HG02885 (cell line): ENCODE measurements around the gene GAS6.
"Not testable (repeated sequence)": the region's sequence is repeated elsewhere in the genome, so short reads cannot be mapped to it uniquely, and the experiment has no call there.

ENCODE experiments used
- ATAC-seq: cut with Tn5 transposase; IDR thresholded peaks from one replicate; pipeline ENCODE4 v1.9.1; 2021; ENCODE audit warnings: mild to moderate bottlenecking; ENCODE audit not compliant: unreplicated experiment, poor library complexity

The GAS6 gene

DNA sequence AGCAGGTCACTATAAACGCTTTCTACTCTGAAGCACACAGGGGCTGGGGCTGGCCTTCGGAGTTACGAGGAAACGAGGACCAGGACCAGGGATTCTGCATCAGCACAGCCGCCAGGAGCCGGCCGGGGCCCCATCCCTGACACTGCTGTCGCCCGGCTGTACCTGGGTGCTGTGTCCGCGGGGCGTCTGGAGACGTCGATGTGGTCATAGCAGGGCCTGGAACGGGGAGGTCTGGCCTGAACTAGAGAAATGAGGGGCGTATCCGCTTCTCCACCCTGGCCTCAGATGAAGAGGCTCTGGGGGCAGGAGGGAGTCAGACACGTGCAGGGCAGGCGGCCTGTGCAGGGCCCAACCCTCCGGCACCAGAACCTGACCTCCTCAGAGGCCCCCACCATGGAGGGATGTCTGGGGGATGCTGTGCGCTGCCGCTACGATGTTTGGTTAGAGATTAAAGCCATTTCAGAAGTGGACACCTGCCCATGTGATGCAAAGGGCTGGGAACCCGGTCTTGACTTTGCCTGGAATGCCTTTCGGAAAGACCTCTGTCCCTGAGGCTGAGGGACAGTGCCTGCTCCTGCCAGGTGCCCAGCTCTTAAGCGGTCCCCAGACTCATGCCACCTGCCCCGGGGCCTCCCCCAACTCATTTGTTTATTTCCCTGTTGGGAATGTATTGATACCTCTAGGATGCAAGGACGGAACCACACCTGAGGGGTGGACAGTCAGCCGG lies 21.4 kb downstream of the GAS6 start:
- no peak for ATAC-seq

DNA sequence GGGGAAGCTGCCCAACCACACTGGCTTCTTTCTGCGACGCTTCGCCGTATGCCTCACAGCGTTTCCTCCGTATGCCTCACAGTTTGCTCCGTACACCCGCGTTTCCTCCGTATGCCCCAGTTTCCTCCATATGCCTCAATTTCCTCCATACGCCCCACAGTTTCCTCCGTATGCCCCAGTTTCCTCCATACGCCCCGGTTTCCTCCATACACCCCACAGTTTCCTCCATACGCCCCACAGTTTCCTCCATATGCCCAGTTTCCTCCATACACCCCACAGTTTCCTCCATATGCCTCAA lies 22.6 kb downstream of the GAS6 start:
- ATAC-seq = no peak

DNA sequence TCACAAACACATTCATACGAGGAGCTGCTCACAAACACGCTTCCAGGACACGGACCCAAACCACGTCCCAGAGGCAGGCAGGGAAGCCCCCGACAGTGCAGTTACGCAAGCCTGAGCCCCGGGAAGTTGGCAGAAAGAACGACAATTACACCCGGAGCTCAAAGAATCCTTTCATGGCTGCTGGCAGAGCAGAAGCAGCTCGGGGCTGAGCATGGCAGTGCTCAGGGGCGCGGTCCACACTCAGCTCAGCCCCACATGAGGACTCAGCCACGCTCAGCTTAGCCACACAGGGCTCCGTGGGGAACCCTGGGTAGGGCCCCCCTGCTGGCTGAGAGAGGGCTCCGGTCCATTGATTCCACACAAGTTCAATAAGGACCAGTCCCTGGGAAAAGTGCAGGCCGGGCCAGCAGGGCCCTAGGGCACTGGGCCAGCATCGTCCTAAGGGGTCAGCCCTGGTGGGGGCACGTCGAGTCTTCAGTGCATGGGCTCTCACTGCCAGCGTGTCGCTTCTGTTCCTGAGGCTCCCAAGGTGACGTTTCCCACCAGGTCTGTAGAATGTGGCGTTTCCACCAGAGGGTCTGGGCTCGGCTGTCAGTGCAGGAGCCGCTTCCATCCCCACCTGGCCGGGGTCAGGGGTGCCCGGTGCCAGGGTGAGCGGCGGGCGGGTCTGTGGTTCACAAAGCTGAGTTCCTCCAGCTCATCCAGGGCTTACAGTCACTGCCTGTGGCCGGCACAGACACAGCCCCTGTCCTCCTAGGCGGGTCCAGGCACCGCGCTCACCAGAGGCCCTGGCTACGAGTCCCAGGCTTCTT lies 23.1 kb downstream of the GAS6 start:
- no peak for ATAC-seq

DNA sequence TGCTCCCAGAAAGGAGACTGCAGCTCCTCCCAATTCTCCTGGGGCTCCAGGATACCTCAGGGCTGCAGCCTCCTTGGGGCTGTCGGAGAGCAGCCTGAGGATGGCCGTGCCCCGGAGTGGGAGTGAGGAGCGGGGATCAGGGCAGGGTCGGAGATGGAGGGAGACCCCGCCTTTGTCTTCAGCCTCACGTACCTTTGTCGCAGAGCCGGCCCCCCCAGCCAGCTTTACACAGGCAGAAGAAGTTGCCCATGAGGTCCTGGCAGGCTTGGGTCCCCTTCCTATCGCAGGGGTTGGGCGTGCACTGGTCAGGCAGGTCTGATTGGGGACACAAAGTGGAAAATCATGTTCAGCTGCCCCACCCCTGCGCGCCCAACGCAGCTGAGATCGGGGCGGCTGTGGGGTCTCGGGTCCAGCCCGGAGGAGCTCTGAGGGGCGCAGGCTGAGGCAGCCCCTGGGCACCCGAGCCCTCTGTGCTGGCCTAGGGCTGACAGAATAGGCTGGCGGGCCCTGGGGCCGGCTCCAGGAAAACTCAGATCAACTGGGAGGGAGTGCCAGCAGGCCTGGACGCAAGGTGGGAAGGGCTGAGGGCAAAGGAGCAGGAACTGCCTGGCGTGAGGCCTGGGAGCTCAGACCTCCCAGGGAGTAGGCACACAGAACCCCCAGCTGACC lies 24.2 kb downstream of the GAS6 start:
- no peak for ATAC-seq

DNA sequence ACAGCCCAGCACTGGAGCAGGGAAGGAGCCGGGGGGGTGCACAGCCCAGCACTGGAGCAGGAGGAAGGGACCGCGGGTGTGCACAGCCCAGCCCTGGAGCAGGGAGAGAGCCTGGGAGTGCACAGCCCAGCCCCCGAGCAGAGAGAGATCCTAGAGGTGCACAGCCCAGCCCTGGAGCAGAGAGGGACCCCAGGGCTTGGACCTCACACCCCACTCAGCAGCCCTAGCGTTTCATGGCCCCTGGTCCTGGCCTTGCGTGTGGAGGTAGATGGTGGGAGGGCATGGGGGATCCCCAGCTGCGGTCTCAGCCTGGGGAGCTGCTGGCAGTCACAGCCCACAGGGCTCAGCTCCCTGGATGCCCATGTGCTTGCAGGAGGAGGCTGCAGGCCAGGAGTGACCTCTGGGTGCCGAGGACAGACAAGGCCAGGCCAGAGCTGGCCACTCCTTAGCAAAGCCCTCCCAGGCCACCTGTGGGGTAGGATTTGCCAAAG lies 25.1 kb downstream of the GAS6 start:
- no peak for ATAC-seq

DNA sequence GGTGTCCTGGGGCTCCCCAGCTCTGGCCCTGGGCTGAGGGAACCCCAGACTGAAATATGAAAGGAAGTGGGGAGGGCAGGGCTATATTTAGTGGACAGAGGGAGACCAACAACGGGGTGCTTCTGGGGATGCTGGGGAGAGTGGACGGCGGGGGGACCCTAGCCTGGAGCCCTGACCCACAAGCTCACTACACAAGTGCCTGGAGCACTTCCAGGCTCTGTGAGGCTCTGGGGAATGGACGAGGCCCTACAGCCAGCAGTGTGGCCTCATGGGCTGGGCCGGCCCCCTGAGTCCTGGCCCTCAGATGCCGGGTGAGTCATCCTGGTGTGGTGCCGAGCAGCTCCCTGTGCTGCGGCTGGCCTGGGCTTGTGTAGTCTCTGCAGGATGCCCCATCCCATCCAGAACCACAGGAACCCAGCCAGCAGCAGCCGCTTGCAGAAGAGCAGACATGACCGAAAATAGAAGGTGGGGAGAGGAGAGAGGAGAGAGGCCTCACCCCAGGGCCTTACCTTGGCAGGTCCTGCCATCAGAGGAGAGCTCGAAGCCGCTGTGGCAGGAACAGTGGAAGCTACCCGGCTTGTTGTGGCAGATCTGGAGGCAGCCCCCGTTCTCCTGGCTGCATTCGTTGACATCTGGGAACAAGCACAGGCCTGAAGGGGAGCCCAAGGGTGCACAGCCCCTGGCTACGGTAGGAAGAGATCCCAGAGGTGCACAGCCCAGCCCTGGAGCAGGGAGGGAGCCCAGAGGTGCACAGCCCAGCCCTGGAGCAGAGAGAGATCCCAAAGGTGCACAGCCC lies 26.1 kb downstream of the GAS6 start:
- ATAC-seq = no peak

DNA sequence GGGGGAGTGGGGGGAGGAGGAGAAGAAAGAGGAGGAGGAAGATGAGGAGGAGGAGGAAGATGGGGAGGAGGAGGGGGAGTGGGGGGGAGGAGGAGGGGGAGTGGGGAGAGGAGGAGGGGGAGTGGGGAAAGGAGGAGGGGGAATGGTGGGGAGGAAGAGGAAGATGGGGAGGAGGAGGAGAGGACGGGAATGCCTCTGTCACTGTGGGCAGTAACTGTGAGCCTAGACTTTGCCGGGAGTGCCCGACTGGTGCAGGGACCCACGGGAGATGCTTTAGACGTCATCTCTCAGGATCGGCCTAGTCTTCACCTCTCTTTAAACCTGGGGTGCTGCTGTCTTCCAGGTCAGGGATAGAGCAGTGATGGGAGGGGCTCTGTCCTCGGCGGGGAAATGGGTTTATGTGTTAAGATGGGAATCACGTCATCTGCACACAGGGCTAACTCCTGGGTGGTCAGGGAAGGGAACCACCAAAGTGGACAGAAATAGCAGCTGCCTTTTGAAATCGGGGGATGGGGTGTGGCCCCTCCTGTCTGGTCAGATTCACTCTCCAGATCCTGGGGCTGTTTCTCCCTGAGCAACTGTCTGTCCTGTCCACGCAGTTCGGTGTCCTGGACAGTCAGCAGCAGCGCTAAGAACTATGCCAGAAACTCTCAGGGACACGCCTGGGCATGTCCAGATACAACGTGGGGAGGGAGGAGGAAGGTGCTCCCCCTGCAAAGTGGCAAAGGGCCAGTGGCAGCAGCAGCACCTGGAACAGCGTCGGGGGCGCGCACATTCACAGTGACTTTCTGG lies 26.9 kb downstream of the GAS6 start:
- no peak for ATAC-seq

DNA sequence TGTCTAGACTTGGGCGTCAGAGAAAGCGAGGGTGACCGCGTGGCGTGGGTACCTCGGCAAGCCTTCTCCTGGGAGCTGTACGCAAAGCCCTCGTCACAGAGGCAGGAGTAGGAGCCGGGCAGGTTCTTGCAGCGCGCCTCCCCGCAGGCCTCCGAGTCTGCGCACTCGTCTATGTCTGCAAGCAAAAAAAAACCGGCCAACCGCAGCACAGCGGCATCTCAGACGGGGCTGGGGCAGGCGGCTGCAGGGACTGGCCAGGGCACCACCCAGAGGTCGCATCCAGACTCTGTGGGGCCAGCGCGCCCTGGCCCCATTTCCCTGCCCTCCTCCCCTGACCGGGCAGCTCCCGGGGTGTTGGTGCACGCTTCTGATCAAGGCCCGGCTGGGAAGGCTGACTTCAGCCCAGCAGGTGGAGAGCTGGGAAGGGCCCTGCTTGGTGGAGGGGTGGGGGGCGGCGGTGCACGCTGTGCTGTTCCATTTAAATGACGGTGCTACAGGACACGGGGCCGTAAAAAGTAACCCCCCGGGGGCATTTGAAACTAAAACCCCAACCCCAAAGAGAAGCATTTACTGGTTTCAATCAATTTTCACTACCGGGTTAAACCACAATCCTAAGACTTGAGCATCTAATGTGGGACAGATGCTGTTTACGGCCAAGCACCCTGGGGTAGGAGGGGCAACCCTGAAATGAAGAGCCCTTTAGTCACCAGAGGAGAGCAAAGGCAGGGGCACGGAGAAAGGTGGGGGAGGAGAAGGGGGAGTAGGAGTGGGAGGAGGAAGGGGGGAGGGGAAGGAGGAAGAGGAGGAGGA lies 28.2 kb downstream of the GAS6 start:
- ATAC-seq = no peak

DNA sequence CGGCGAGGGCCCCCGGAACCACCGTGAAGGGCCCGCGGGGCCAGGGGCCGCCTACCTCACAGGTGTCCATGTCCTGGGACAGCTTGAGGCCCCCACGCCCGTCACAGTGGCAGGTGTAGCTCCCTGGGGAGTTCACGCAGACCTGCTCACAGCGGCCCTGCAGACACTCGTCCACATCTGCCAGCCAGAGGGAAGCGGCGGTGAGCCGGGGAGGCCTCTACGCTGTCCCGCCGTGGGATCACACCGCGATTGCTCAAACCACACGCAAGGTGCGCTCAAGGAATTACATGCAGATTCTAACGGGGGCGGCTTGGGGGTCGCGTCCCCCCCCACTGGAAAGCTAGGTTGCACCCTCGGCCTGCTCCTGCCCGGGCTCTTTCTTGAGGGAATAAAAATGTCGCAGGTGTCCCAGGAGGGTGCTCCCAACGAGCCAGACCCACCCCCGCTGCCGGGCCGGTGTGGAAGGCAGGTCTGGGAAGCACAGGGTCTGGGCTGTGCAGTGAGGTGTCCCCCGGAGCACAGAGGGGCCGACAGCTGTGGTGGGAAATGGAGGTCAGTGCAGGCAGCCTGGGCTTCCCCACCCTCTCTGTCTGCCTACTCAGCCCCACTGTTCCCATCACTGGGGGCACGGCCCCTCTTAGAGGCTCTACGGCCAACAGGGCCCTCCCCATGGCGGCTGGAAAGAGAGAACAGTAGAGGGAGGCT lies 29.2 kb downstream of the GAS6 start:
- ATAC-seq = no peak

DNA sequence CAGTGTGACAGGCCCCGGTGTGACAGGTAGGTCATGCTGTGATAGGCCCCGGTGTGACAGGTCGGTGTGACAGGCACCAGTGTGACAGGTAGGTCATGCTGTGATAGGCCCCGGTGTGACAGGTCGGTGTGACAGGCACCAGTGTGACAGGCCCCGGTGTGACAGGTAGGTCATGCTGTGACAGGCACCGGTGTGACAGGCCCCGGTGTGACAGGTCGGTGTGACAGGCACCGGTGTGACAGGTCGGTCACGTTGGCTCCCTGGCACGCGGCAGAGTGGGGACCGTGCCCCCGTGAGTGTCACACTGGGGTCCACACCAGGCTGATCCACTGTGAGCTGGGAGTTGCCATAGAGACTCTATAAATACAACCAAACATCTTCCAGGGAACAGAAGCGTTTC lies 29.9 kb downstream of the GAS6 start:
- ATAC-seq = not testable (repeated sequence)

DNA sequence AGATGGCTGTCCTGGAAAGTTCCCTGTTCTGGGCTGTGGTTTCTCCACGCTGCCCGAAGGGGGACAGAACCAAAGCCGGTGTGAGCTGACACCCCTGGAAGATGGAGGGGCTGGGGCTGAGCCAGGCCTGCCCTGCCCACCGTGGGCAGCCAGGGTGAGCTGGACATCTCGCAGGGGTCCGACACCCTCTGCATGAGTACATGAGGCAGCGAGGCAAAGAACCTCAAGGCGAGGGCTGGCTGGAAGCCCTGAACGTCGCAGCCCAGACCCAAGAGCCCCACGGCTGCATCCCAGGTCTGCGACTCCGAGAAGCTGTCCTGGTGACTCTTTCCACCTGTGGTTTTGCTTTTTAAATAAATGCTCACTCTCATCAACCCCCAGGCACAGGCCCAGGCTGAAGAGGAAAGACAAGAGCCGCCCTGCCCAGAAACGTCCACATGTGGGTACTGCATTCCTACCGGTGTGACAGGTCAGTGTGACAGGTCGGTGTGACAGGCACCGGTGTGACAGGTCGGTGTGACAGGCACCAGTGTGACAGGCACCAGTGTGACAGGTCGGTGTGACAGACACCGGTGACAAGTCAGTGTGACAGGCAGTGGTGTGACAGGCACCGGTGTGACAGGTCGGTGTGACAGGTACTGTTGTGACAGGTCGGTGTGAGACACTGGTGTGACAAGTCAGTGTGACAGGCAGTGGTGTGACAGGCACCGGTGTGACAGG lies 30.6 kb downstream of the GAS6 start:
- no peak for ATAC-seq

DNA sequence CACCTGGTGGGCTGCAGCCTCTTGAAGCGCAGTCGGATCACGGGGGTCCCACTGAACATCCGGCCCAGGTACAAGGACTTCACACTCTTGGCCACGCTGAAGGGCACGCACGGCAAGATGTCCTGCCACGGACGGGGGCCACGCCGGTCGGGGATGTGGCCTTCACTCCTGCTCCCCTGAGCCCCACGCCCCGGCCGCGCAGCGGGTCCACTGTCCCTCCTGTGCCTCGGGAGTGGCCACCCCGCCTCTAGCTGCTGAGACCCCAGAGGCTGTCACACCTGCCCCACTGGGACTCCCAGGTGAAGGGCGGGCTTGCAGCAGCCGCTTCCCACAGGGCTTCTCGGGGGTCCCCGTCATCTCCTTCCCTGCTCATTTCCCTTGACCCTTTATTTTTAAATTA lies 31.2 kb downstream of the GAS6 start:
- ATAC-seq = no peak

DNA sequence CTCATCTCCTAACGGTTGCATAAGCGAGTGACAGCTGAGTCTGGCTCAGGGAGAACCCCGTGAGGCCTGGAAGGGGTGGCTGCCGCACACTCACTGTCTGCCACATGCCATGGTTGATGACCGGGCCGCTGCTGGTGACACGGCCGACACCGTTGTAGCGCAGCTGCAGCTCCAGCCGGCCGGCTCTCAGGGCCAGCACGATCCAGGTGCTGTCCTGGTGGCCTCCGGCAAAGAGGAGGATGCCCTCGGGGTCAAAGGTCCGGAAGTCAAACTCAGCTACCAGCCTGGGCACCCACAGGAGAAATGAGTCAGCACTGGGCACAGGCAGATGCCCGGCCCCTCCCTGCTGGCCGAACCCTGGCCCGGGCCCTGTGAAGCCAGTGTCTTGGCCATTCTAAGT lies 31.7 kb downstream of the GAS6 start:
- ATAC-seq = no peak

DNA sequence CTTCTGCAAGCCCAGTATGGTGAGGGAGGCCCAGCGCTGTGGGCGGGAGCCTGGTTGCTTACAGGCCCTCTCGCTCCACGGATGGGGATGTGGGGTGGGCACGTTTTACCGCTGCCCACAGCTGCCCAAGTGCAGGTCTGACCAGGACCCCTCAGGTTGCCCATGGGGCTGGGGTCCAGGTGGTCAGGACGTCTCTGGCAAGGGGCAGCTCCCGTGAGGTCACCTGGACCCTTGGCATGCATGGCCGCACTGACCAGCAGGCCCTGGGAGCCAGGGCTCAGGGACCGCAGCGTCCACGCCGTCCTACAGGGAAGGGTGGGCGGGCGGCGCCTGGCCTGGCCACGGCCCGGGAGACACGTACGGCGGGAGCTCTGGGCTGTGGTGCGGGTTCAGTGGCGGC lies 32.8 kb downstream of the GAS6 start:
- no peak for ATAC-seq

DNA sequence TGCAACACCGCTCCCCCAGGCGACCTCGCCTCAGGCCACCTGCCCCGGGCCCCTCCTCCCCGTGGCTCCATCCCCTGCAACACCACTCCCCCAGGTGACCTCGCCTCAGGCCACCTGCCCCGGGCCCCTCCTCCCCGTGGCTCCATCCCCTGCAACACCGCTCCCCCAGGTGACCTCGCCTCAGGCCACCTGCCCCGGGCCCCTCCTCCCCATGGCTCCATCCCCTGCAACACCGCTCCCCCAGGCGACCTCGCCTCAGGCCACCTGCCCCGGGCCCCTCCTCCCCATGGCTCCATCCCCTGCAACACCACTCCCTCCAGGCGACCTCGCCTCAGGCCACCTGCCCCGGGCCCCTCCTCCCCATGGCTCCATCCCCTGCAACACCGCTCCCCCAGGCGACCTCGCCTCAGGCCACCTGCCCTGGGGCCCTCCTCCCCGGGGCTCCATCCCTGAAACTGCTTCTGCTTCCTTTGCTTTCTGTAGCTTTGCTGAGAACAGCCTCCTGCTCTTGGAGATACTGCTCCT lies 33.4 kb downstream of the GAS6 start:
- ATAC-seq = not testable (repeated sequence)

DNA sequence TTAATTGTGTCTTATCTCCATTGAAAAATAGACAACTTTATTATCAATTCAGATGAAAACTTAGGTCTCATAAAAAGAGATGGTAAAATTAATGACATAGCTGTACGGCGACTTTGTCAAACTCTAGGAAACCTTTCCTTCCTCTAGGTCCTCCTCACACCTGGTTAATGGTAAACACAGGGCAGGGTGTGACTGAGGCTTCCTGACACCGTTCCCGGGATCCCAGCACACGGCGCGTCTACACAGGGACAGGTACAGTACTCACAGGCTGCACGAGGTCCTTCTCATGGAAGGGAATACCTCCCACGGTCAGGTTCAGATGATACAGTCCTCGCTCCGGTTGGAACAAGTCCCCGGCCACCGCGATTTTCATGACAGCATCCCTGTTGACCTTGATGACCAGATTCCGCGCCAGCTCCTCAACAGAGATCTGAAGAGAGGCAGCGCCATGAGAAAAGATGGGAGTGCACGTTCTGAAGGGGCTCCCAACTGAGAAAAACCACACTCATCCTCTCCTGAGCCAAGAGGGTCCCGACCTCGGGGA lies 35.5 kb downstream of the GAS6 start:
- ATAC-seq = no peak

DNA sequence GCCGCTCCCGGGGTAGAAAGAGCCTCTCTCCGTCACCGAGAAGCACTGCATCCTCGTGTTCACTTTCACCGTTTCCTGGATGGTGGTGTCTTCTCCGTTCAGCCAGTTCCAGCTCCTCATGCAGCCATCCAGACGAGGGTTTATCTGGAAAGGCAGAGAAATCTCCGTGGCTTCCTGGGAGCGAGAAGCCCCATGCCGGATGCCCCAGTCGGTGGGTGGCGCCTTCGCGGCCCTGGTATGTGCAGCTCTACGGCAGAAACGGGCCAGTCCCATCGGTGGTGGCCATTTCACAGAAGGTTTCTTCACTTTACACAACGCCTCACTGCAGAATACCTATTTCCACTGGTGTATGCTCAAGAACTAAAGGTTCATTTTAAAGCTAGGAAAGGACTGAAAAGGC lies 36.9 kb downstream of the GAS6 start:
- ATAC-seq = no peak
